PC-9 (cell line): ENCODE results near the gene CCDC138. TPM values are rescaled to one million over a fixed set of nuclear protein-coding genes. Genes with fewer than 3 reads are reported as not detected.
A peak's percentile ranks its signal among the peaks of the same experiment; 100 is the strongest.

Experiments
- BruUV-seq: library from RNA; stranded (reverse); fragments of 400-500 nt; replicated peaks from 2 replicates; lab custom pipeline; 2021; lab: Mats Ljungman, UMichigan
- CTCF ChIA-PET: fragments of 300-600 bp; sonication (Branson Sonifier 250); formaldehyde crosslinking; loops from one replicate; lab custom pipeline; 2022; ENCODE audit warnings: antibody characterized with exemption; lab: Charles Lee
- POLR2A ChIA-PET: fragments of 300-600 bp; sonication (Branson Sonifier 250); formaldehyde crosslinking; loops from one replicate; lab custom pipeline; 2022; ENCODE audit warnings: antibody characterized with exemption; ENCODE audit not compliant: unreplicated experiment; lab: Charles Lee
- DNase-seq, 2 experiments: peaks; one replicate each; pipeline versions ENCODE4 v3.0.0 to v3.0.0-alpha.2; 2015 to 2022; ENCODE audit warnings: mixed read lengths in 1 of 2
- H2AFZ ChIP-seq: fragments of 200-600 bp; sonication (generic); 2 replicates; pipeline ENCODE4 v1.8.1; 2017; ENCODE audit warnings: antibody characterized with exemption
- H3F3A ChIP-seq: fragments of 200-600 bp; sonication (generic); 2 replicates; pipeline ENCODE4 v1.8.1; 2017; ENCODE audit warnings: antibody characterized with exemption, mild to moderate bottlenecking, low read depth; ENCODE audit not compliant: insufficient read depth
- H3K27ac ChIP-seq: fragments of 200-600 bp; sonication (generic); 2 replicates; pipeline ENCODE4 v1.6.1; 2016; ENCODE audit warnings: mixed run types
- H3K27me3 ChIP-seq: fragments of 200-600 bp; sonication (generic); 2 replicates; pipeline ENCODE4 v1.6.1; 2016; ENCODE audit warnings: low read depth, mixed run types; ENCODE audit not compliant: insufficient read depth
- H3K36me3 ChIP-seq: fragments of 200-600 bp; sonication (generic); 2 replicates; pipeline ENCODE4 v1.6.1; 2016; ENCODE audit warnings: low read depth, mixed run types
- H3K4me1 ChIP-seq: fragments of 200-600 bp; sonication (generic); replicated peaks from 2 replicates; pipeline ENCODE4 v1.6.1; 2016; ENCODE audit warnings: mixed run types; ENCODE audit not compliant: insufficient read depth
- H3K4me2 ChIP-seq: fragments of 200-600 bp; sonication (generic); 2 replicates; pipeline ENCODE4 v1.6.1; 2017; ENCODE audit warnings: mixed run types
- H3K4me3 ChIP-seq: fragments of 200-600 bp; sonication (generic); 2 replicates; pipeline ENCODE4 v1.6.1; 2016; ENCODE audit warnings: mixed run types
- H3K79me2 ChIP-seq: fragments of 200-600 bp; sonication (generic); 2 replicates; pipeline ENCODE4 v1.6.1; 2017; ENCODE audit warnings: low read depth, mixed run types
- H3K9me2 ChIP-seq: fragments of 200-600 bp; sonication (generic); 2 replicates; pipeline ENCODE4 v1.8.1; 2017; ENCODE audit warnings: mild to moderate bottlenecking; ENCODE audit not compliant: insufficient read depth
- H3K9me3 ChIP-seq: fragments of 200-600 bp; sonication (generic); 2 replicates; pipeline ENCODE4 v1.8.1; 2016; ENCODE audit warnings: low read depth; ENCODE audit not compliant: insufficient read depth
- H4K20me1 ChIP-seq: fragments of 200-600 bp; sonication (generic); 2 replicates; pipeline ENCODE4 v1.8.1; 2017; ENCODE audit not compliant: insufficient read depth
- CTCF ChIP-seq: fragments of 200-600 bp; sonication (generic); conservative IDR thresholded peaks from 2 replicates; pipeline ENCODE4 v1.6.1; 2017; ENCODE audit warnings: mixed run types, antibody characterized with exemption, mild to moderate bottlenecking, moderate library complexity
- EZH2 ChIP-seq: fragments of 200-600 bp; sonication (generic); IDR thresholded peaks from 2 replicates; pipeline ENCODE4 v1.8.0; 2017; ENCODE audit warnings: antibody characterized with exemption, low read depth
- intact Hi-C: fragments of 100-400 bp; cut with micrococcal nuclease; formaldehyde crosslinking; loops from one replicate; pipeline ENCODE4 v1.10.0; 2022; ENCODE audit not compliant: unreplicated experiment
- total RNA-seq: library from RNA; stranded (reverse); gene quantifications from 2 replicates; pipeline ENCODE4 v1.2.3, GENCODE V29; 2021

Gene CCDC138
- total RNA-seq, 1 experiment from 2014 or later, result 10.1 TPM

GRCh38 chr2:108923736-108924579, 137.4 kb downstream of the CCDC138 start:
- H2AFZ ChIP-seq, result no peak overlapping the region
- no peaks in the 10 kb centered on the region for H3K79me2 ChIP-seq
- no TSS peak for BruUV-seq
- POLR2A ChIA-PET, result no interaction called here
- peak overlapping the region; percentile 47 for H3K4me2 ChIP-seq
- no peaks in the 10 kb centered on the region for H3K36me3 ChIP-seq
- H3K27ac ChIP-seq, result no peak overlapping the region
- H3K27me3 ChIP-seq, result no peaks in the 10 kb centered on the region
- H3F3A ChIP-seq, result peaks cover 10% of the 10 kb centered on the region; the same call in 1 of the 2 replicates
- no peak overlapping the region for H3K4me3 ChIP-seq
- H3K9me2 ChIP-seq, result no peaks in the 10 kb centered on the region
- no peak for TF ChIP-seq EZH2
- no peak for TF ChIP-seq CTCF
- no peaks in the 10 kb centered on the region for H3K9me3 ChIP-seq
- CTCF ChIA-PET, result interaction anchor here (0.6 kb wide), 1 partner anchor 35 kb away, joined by 3 read pairs; no protein-coding TSS in a partner anchor
- DNase-seq, result no peak
- no peaks in the 10 kb centered on the region for H4K20me1 ChIP-seq
- peaks cover 24% of the 10 kb centered on the region for H3K4me1 ChIP-seq
- intact Hi-C loops, result no loop called here

GRCh38 chr2:108924580-108925251, 138.1 kb downstream of the CCDC138 start:
- TF ChIP-seq EZH2, result no peak
- TF ChIP-seq CTCF, result no peak
- Histone ChIP-seq H3K27me3 (no peaks in the 10 kb centered on the region), H3K9me2 (no peaks in the 10 kb centered on the region), H3K36me3 (no peaks in the 10 kb centered on the region), H3K4me2 (no peak overlapping the region), H3K4me3 (no peak overlapping the region), H2AFZ (no peak overlapping the region), H3K79me2 (no peaks in the 10 kb centered on the region), H3F3A (peaks cover 10% of the 10 kb centered on the region; the same call in 1 of the 2 replicates), H3K4me1 (peaks cover 24% of the 10 kb centered on the region), H3K9me3 (no peaks in the 10 kb centered on the region), H4K20me1 (no peaks in the 10 kb centered on the region), H3K27ac (no peak overlapping the region)
- BruUV-seq, result no TSS peak
- intact Hi-C loops, result loop anchor here (5.0 kb wide), 1 partner anchor 43 kb away; no protein-coding TSS in a partner anchor
- ChIA-PET POLR2A (no interaction called here), CTCF (no interaction called here)
- DNase-seq, result no peak

GRCh38 chr2:108925286-108925685, 138.7 kb downstream of the CCDC138 start:
- TF ChIP-seq EZH2 (no peak), CTCF (no peak)
- no peak overlapping the region for H3K27ac ChIP-seq
- no peaks in the 10 kb centered on the region for H3K9me2 ChIP-seq
- no peak overlapping the region for H2AFZ ChIP-seq
- intact Hi-C loops, result loop anchor here (5.0 kb wide), 1 partner anchor 42 kb away; no protein-coding TSS in a partner anchor
- H3F3A ChIP-seq, result peaks cover 10% of the 10 kb centered on the region; the same call in 1 of the 2 replicates
- DNase-seq, result no peak
- no peaks in the 10 kb centered on the region for H3K36me3 ChIP-seq
- H3K4me2 ChIP-seq, result no peak overlapping the region
- peaks cover 24% of the 10 kb centered on the region for H3K4me1 ChIP-seq
- no peaks in the 10 kb centered on the region for H3K79me2 ChIP-seq
- no TSS peak for BruUV-seq
- no peaks in the 10 kb centered on the region for H3K9me3 ChIP-seq
- no peaks in the 10 kb centered on the region for H4K20me1 ChIP-seq
- no peaks in the 10 kb centered on the region for H3K27me3 ChIP-seq
- CTCF ChIA-PET, result no interaction called here
- POLR2A ChIA-PET, result no interaction called here
- no peak overlapping the region for H3K4me3 ChIP-seq
